ENCODE results near the gene PPP1R1B.

- TF ChIP-seq CTCF (IDR thresholded peaks at IDR 0.05): no peak
- TF ChIP-seq POLR2A (IDR thresholded peaks at IDR 0.05): no peak
These were observed 2.4 kb upstream of the PPP1R1B start for GRCh38 chr17:39624313-39624712.

Measured in adrenal gland (tissue), 5 donors.